Body of pancreas (tissue), 4 donors: ENCODE results near the gene ZBP1. TPM values are rescaled to one million over a fixed set of nuclear protein-coding genes. Genes with fewer than 3 reads are reported as not detected.

ENCODE experiments used
- ATAC-seq: fragments of 150-250 bp; one replicate; pipeline ENCODE4 v1.9.1; 2016
- DNase-seq, 4 donors: peaks; one replicate each; pipeline ENCODE4 v3.0.0-alpha.2; 2019
- H3K27ac ChIP-seq, 4 donors: fragments of 200-600 bp; sonication (generic); 1 replicate in 3 of 4; 2 replicates in 1 of 4; pipeline versions ENCODE4 v1.5.1 to v1.6.1; 2016 to 2019; ENCODE audit warnings: mild to moderate bottlenecking in 1 of 4, mixed read lengths in 1 of 4, moderate library complexity in 1 of 4
- H3K27me3 ChIP-seq, 2 donors: fragments of 200-600 bp; sonication (generic); one replicate each; pipeline ENCODE4 v1.6.0; 2016; ENCODE audit warnings: mild to moderate bottlenecking in 1 of 2
- H3K36me3 ChIP-seq, 2 donors: fragments of 200-600 bp; sonication (generic); replicated peaks in 1 of 2; 2 replicates each; pipeline ENCODE4 v1.5.1; 2016; ENCODE audit warnings: low read depth in 2 of 2; ENCODE audit not compliant: insufficient read depth in 1 of 2
- H3K4me1 ChIP-seq: fragments of 200-600 bp; sonication (generic); one replicate; pipeline ENCODE4 v1.6.0; 2016
- H3K4me3 ChIP-seq, 2 donors: fragments of 200-600 bp; sonication (generic); 1 replicate in 1 of 2; 2 replicates in 1 of 2; pipeline ENCODE4 v1.5.1; 2016 to 2019
- H3K9me3 ChIP-seq, 3 donors: fragments of 200-600 bp; sonication (generic); 1 replicate in 2 of 3; 2 replicates in 1 of 3; pipeline ENCODE4 v1.5.1; 2016
- CTCF ChIP-seq, 7 experiments: fragments of 450-650 bp in 4 of 7; fragments of 200-600 bp in 3 of 7; sonication (generic) in 3 of 7; IDR thresholded peaks; one replicate each; pipeline ENCODE4 v1.5.1; 2016 to 2019; ENCODE audit warnings: antibody characterized with exemption in 7 of 7
- POLR2A ChIP-seq, 3 donors: fragments of 450-650 bp; IDR thresholded peaks; one replicate each; pipeline ENCODE4 v1.6.1; 2016; ENCODE audit warnings: antibody characterized with exemption in 3 of 3, mild to moderate bottlenecking in 2 of 3
- WGBS, 2 donors: methylation state at CpG; one replicate each; pipeline ENCODE4 v1.1.5; 2017; 5-methylcytosine and 5-hydroxymethylcytosine counted together
- intact Hi-C: fragments of 100-400 bp; cut with DNase I; formaldehyde crosslinking; loops from one replicate; pipeline ENCODE4 v1.15.1; 2023
- total RNA-seq, 2 donors: library from RNA; depleted of rRNA; stranded (reverse); fragments of >200 nt; gene quantifications; one replicate each; pipeline ENCODE4 v1.1.0, GENCODE V29; 2016

The ZBP1 gene
- total RNA-seq, 2 donors from 2014 or later: 0.26 TPM; not detected in 1

GRCh38 chr20:57570920-57571319 lies 49.3 kb downstream of the ZBP1 start:
- H3K27me3 ChIP-seq: no peaks in the 10 kb centered on the region
- 62 to 64% methylated on average over 8 of the region's 8 CpGs for WGBS, 2 donors
- H3K9me3 ChIP-seq: no peaks in the 10 kb centered on the region
- ATAC-seq (no peak), DNase-seq (no peak)
- no peaks in the 10 kb centered on the region for H3K36me3 ChIP-seq
- no peak overlapping the region for H3K27ac ChIP-seq
- TF ChIP-seq CTCF (IDR thresholded peaks at IDR 0.05) (no peak), POLR2A (IDR thresholded peaks at IDR 0.05) (no peak)
- intact Hi-C loops: no loop called here
- no peaks in the 10 kb centered on the region for H3K4me1 ChIP-seq
- H3K4me3 ChIP-seq: no peak overlapping the region

GRCh38 chr20:57570145-57570850 lies 49.9 kb downstream of the ZBP1 start:
- H3K9me3 ChIP-seq: no peaks in the 10 kb centered on the region
- H3K27me3 ChIP-seq: no peaks in the 10 kb centered on the region
- intact Hi-C loops: no loop called here
- no peaks in the 10 kb centered on the region for H3K36me3 ChIP-seq
- no peak for DNase-seq
- H3K27ac ChIP-seq: no peak overlapping the region
- WGBS, 2 donors: 51 to 56% methylated on average over 16 to 19 of the region's 20 CpGs
- H3K4me3 ChIP-seq: no peak overlapping the region
- TF ChIP-seq CTCF (IDR thresholded peaks at IDR 0.05) (no peak), POLR2A (IDR thresholded peaks at IDR 0.05) (no peak)
- ATAC-seq: no peak
- H3K4me1 ChIP-seq: no peaks in the 10 kb centered on the region

- TF ChIP-seq CTCF (IDR thresholded peaks at IDR 0.05) (no peak), POLR2A (IDR thresholded peaks at IDR 0.05) (no peak)
- H3K4me3 ChIP-seq: no peak overlapping the region
- no peaks in the 10 kb centered on the region for H3K4me1 ChIP-seq
- intact Hi-C loops: no loop called here
- no peak for ATAC-seq
- H3K9me3 ChIP-seq: no peaks in the 10 kb centered on the region
- H3K27ac ChIP-seq: no peak overlapping the region
- no peaks in the 10 kb centered on the region for H3K36me3 ChIP-seq
- no peaks in the 10 kb centered on the region for H3K27me3 ChIP-seq
- no peak for DNase-seq
- 77 to 81% methylated on average over 12 of the region's 12 CpGs for WGBS, 2 donors
Measured at GRCh38 chr20:57568960-57569359, 51.3 kb downstream of the ZBP1 start.

- Histone ChIP-seq H3K9me3 (no peaks in the 10 kb centered on the region), H3K27ac (no peak overlapping the region), H3K27me3 (no peaks in the 10 kb centered on the region), H3K36me3 (no peaks in the 10 kb centered on the region), H3K4me1 (no peaks in the 10 kb centered on the region), H3K4me3 (no peak overlapping the region)
- no peak for TF ChIP-seq CTCF (IDR thresholded peaks at IDR 0.05)
- TF ChIP-seq POLR2A (IDR thresholded peaks at IDR 0.05): no peak
- 46 to 53% methylated on average over 8 to 13 of the region's 13 CpGs for WGBS, 2 donors
- ATAC-seq (no peak), DNase-seq (no peak)
- intact Hi-C loops: no loop called here
Measured at GRCh38 chr20:57568088-57568896, 51.9 kb downstream of the ZBP1 start.
